ENCODE data around the gene PDIA5. TPM values are rescaled to one million over a fixed set of nuclear protein-coding genes. Genes with fewer than 3 reads are reported as not detected.

PDIA5 gene
- total and polyA plus RNA-seq, 9 donors: 14.9 to 28.5 (median 19.5) TPM

- peak; percentile 25 for DNase-seq
- H3K4me3 ChIP-seq (ENCODE audit: low read length): peak overlapping the region; percentile 56
- peaks cover 19% of the 10 kb centered on the region for H3K4me1 ChIP-seq (ENCODE audit: control insufficient read depth, insufficient read depth, low read length)
- WGBS (ENCODE audit: insufficient coverage): 17% methylated on average over 16 of the region's 33 CpGs
- no peaks in the 10 kb centered on the region for H3K9me3 ChIP-seq (replicated peaks; ENCODE audit: control insufficient read depth, low read depth, low read length)
- peaks cover 56% of the 10 kb centered on the region for H3K27me3 ChIP-seq (ENCODE audit: control insufficient read depth, insufficient read depth, low read length)
- H3K27ac ChIP-seq (ENCODE audit: low read length): no peak overlapping the region
- no peaks in the 10 kb centered on the region for H3K36me3 ChIP-seq (ENCODE audit: control insufficient read depth, insufficient read depth, low read length)
These were observed 40.9 kb upstream of the PDIA5 start for GRCh38 chr3:123025642-123026521.

GRCh38 chr3:123026565-123027291, 40.1 kb upstream of the PDIA5 start:
- DNase-seq: peak; percentile 22
- peaks cover 19% of the 10 kb centered on the region for H3K4me1 ChIP-seq (ENCODE audit: control insufficient read depth, insufficient read depth, low read length)
- peak overlapping the region; percentile 56 for H3K4me3 ChIP-seq (ENCODE audit: low read length)
- no peaks in the 10 kb centered on the region for H3K9me3 ChIP-seq (replicated peaks; ENCODE audit: control insufficient read depth, low read depth, low read length)
- WGBS (ENCODE audit: insufficient coverage): 0% methylated on average over 60 of the region's 62 CpGs
- H3K36me3 ChIP-seq (ENCODE audit: control insufficient read depth, insufficient read depth, low read length): no peaks in the 10 kb centered on the region
- peaks cover 54% of the 10 kb centered on the region for H3K27me3 ChIP-seq (ENCODE audit: control insufficient read depth, insufficient read depth, low read length)
- no peak overlapping the region for H3K27ac ChIP-seq (ENCODE audit: low read length)

GRCh38 chr3:123027292-123028232, 39.3 kb upstream of the PDIA5 start, which contains the start of gene SEMA5B:
Gene SEMA5B, minus strand, starts transcription at chr3:123027763. Its CDS starts 66,500 bp downstream, at chr3:122961263.
- peak; percentile 79 for DNase-seq
- Histone ChIP-seq H3K4me1 (ENCODE audit: control insufficient read depth, insufficient read depth, low read length) (peaks cover 19% of the 10 kb centered on the region), H3K27me3 (ENCODE audit: control insufficient read depth, insufficient read depth, low read length) (peaks cover 54% of the 10 kb centered on the region), H3K36me3 (ENCODE audit: control insufficient read depth, insufficient read depth, low read length) (no peaks in the 10 kb centered on the region), H3K9me3 (replicated peaks; ENCODE audit: control insufficient read depth, low read depth, low read length) (no peaks in the 10 kb centered on the region), H3K27ac (ENCODE audit: low read length) (peak within 1 kb of the TSS; percentile 1), H3K4me3 (ENCODE audit: low read length) (peak within 1 kb of the TSS; percentile 56)
- WGBS (ENCODE audit: insufficient coverage): under 1% methylated on average over 81 of the region's 94 CpGs

GRCh38 chr3:123028233-123028828, 38.5 kb upstream of the PDIA5 start:
- Histone ChIP-seq H3K27me3 (ENCODE audit: control insufficient read depth, insufficient read depth, low read length) (peaks cover 54% of the 10 kb centered on the region), H3K27ac (ENCODE audit: low read length) (peak overlapping the region; percentile 1), H3K4me1 (ENCODE audit: control insufficient read depth, insufficient read depth, low read length) (peaks cover 19% of the 10 kb centered on the region), H3K36me3 (ENCODE audit: control insufficient read depth, insufficient read depth, low read length) (no peaks in the 10 kb centered on the region), H3K4me3 (ENCODE audit: low read length) (peak overlapping the region; percentile 56), H3K9me3 (replicated peaks; ENCODE audit: control insufficient read depth, low read depth, low read length) (no peaks in the 10 kb centered on the region)
- WGBS (ENCODE audit: insufficient coverage): 3% methylated on average over 16 of the region's 21 CpGs
- DNase-seq: peak; percentile 92

GRCh38 chr3:123031051-123031450, 35.8 kb upstream of the PDIA5 start:
- H3K27ac ChIP-seq (ENCODE audit: low read length): no peak overlapping the region
- H3K4me1 ChIP-seq (ENCODE audit: control insufficient read depth, insufficient read depth, low read length): peaks cover 17% of the 10 kb centered on the region
- H3K4me3 ChIP-seq (ENCODE audit: low read length): no peak overlapping the region
- peaks cover 37% of the 10 kb centered on the region for H3K27me3 ChIP-seq (ENCODE audit: control insufficient read depth, insufficient read depth, low read length)
- no peaks in the 10 kb centered on the region for H3K9me3 ChIP-seq (replicated peaks; ENCODE audit: control insufficient read depth, low read depth, low read length)
- DNase-seq: no peak
- no peaks in the 10 kb centered on the region for H3K36me3 ChIP-seq (ENCODE audit: control insufficient read depth, insufficient read depth, low read length)
- WGBS (ENCODE audit: insufficient coverage): 78% methylated on average over 1 of the region's 4 CpGs

- H3K27ac ChIP-seq (ENCODE audit: low read length): no peak overlapping the region
- H3K4me1 ChIP-seq (ENCODE audit: control insufficient read depth, insufficient read depth, low read length): peaks cover 9% of the 10 kb centered on the region
- H3K9me3 ChIP-seq (replicated peaks; ENCODE audit: control insufficient read depth, low read depth, low read length): no peaks in the 10 kb centered on the region
- no peak for DNase-seq
- H3K4me3 ChIP-seq (ENCODE audit: low read length): no peak overlapping the region
- peaks cover 28% of the 10 kb centered on the region for H3K27me3 ChIP-seq (ENCODE audit: control insufficient read depth, insufficient read depth, low read length)
- H3K36me3 ChIP-seq (ENCODE audit: control insufficient read depth, insufficient read depth, low read length): no peaks in the 10 kb centered on the region
- WGBS (ENCODE audit: insufficient coverage): 70% methylated on average over 3 of the region's 3 CpGs
These were observed 34.8 kb upstream of the PDIA5 start for GRCh38 chr3:123032057-123032456.

- H3K36me3 ChIP-seq (ENCODE audit: control insufficient read depth, insufficient read depth, low read length): no peaks in the 10 kb centered on the region
- H3K4me1 ChIP-seq (ENCODE audit: control insufficient read depth, insufficient read depth, low read length): no peaks in the 10 kb centered on the region
- H3K4me3 ChIP-seq (ENCODE audit: low read length): no peak overlapping the region
- H3K27ac ChIP-seq (ENCODE audit: low read length): no peak overlapping the region
- WGBS (ENCODE audit: insufficient coverage): 80% methylated on average over 3 of the region's 5 CpGs
- no peaks in the 10 kb centered on the region for H3K9me3 ChIP-seq (replicated peaks; ENCODE audit: control insufficient read depth, low read depth, low read length)
- DNase-seq: no peak
- peaks cover 13% of the 10 kb centered on the region for H3K27me3 ChIP-seq (ENCODE audit: control insufficient read depth, insufficient read depth, low read length)
These were observed 32.7 kb upstream of the PDIA5 start for GRCh38 chr3:123034120-123034519.

- peaks cover 6% of the 10 kb centered on the region for H3K27me3 ChIP-seq (ENCODE audit: control insufficient read depth, insufficient read depth, low read length)
- no peak overlapping the region for H3K27ac ChIP-seq (ENCODE audit: low read length)
- WGBS (ENCODE audit: insufficient coverage): 61% methylated on average over 2 of the region's 3 CpGs
- H3K4me1 ChIP-seq (ENCODE audit: control insufficient read depth, insufficient read depth, low read length): no peaks in the 10 kb centered on the region
- no peak overlapping the region for H3K4me3 ChIP-seq (ENCODE audit: low read length)
- DNase-seq: no peak
- H3K36me3 ChIP-seq (ENCODE audit: control insufficient read depth, insufficient read depth, low read length): no peaks in the 10 kb centered on the region
- no peaks in the 10 kb centered on the region for H3K9me3 ChIP-seq (replicated peaks; ENCODE audit: control insufficient read depth, low read depth, low read length)
These were observed 31.8 kb upstream of the PDIA5 start for GRCh38 chr3:123034996-123035395.

GRCh38 chr3:123036352-123037014, 30.3 kb upstream of the PDIA5 start:
- H3K4me3 ChIP-seq (ENCODE audit: low read length): no peak overlapping the region
- H3K27me3 ChIP-seq (ENCODE audit: control insufficient read depth, insufficient read depth, low read length): no peaks in the 10 kb centered on the region
- no peaks in the 10 kb centered on the region for H3K4me1 ChIP-seq (ENCODE audit: control insufficient read depth, insufficient read depth, low read length)
- WGBS (ENCODE audit: insufficient coverage): 37% methylated on average over 3 of the region's 8 CpGs
- no peak for DNase-seq
- no peaks in the 10 kb centered on the region for H3K9me3 ChIP-seq (replicated peaks; ENCODE audit: control insufficient read depth, low read depth, low read length)
- no peak overlapping the region for H3K27ac ChIP-seq (ENCODE audit: low read length)
- no peaks in the 10 kb centered on the region for H3K36me3 ChIP-seq (ENCODE audit: control insufficient read depth, insufficient read depth, low read length)
